ENCODE results near the gene MORN3.
"Not testable (repeated sequence)": the region's sequence is repeated elsewhere in the genome, so short reads cannot be mapped to it uniquely, and the experiment has no call there.

The MORN3 gene

GRCh38 chr12:121638298-121639202 is 30.9 kb downstream of the MORN3 start:
- DNase-seq (ENCODE audit: low spot score): no peak

GRCh38 chr12:121637231-121637914 is 32.1 kb downstream of the MORN3 start:
- no peak for DNase-seq (ENCODE audit: low spot score)

GRCh38 chr12:121634836-121635235 is 34.6 kb downstream of the MORN3 start:
- no peak for DNase-seq (ENCODE audit: low spot score)

GRCh38 chr12:121633833-121634196 is 35.6 kb downstream of the MORN3 start:
- DNase-seq (ENCODE audit: low spot score): not testable (repeated sequence)

- no peak for DNase-seq (ENCODE audit: low spot score)
Measured at GRCh38 chr12:121632069-121632970, 37.1 kb downstream of the MORN3 start.

GRCh38 chr12:121630791-121631355 is 38.6 kb downstream of the MORN3 start:
- DNase-seq (ENCODE audit: low spot score): no peak

GRCh38 chr12:121628536-121628935 is 40.9 kb downstream of the MORN3 start:
- DNase-seq (ENCODE audit: low spot score): no peak

GRCh38 chr12:121628037-121628436 is 41.4 kb downstream of the MORN3 start:
- DNase-seq (ENCODE audit: low spot score): no peak

GRCh38 chr12:121626853-121627640 is 42.4 kb downstream of the MORN3 start:
- peak; percentile 38 for DNase-seq (ENCODE audit: low spot score)

GRCh38 chr12:121626087-121626852 is 43.2 kb downstream of the MORN3 start, which contains the start of gene ORAI1:
TSS of gene ORAI1 (plus strand) at chr12:121626530.
- peak; percentile 82 for DNase-seq (ENCODE audit: low spot score)

GRCh38 chr12:121620333-121620891 is 49.0 kb downstream of the MORN3 start:
- DNase-seq (ENCODE audit: low spot score): no peak

GRCh38 chr12:121618659-121619233 is 50.7 kb downstream of the MORN3 start:
- DNase-seq (ENCODE audit: low spot score): no peak

- no peak for DNase-seq (ENCODE audit: low spot score)
Measured at GRCh38 chr12:121614872-121615467, 54.5 kb downstream of the MORN3 start.

GRCh38 chr12:121613462-121613861 is 56.0 kb downstream of the MORN3 start:
- DNase-seq (ENCODE audit: low spot score): no peak

GRCh38 chr12:121611306-121611705 is 58.1 kb downstream of the MORN3 start:
- DNase-seq (ENCODE audit: low spot score): peak; percentile 34

- no peak for DNase-seq (ENCODE audit: low spot score)
Measured at GRCh38 chr12:121610239-121611149, 59.0 kb downstream of the MORN3 start.

GRCh38 chr12:121608301-121608700 is 61.2 kb downstream of the MORN3 start:
- no peak for DNase-seq (ENCODE audit: low spot score)

GRCh38 chr12:121603581-121603980 is 65.9 kb downstream of the MORN3 start:
- no peak for DNase-seq (ENCODE audit: low spot score)

Data from cerebellar cortex (tissue), 1 donor.